Subcutaneous adipose tissue (tissue), 4 donors: ENCODE data around the gene SUGCT. TPM values are rescaled to one million over a fixed set of nuclear protein-coding genes. Genes with fewer than 3 reads are reported as not detected.

Experiments
- total RNA-seq, 4 donors: library from RNA; depleted of rRNA; stranded (reverse); fragments of >200 nt; gene quantifications; one replicate each; pipeline ENCODE4 v1.1.0, GENCODE V29; 2016
- TF ChIP-seq, protein P1 (sequence below): fragments of 450-650 bp; IDR thresholded peaks from one replicate; pipeline ENCODE4 v1.5.1; 2016; ENCODE audit warnings: low read depth, mild to moderate bottlenecking, control low read depth, antibody characterized with exemption, moderate library complexity

Gene SUGCT
- total RNA-seq, 4 donors from 2014 or later: 1.1 to 3.1 (median 1.8) TPM

DNA sequence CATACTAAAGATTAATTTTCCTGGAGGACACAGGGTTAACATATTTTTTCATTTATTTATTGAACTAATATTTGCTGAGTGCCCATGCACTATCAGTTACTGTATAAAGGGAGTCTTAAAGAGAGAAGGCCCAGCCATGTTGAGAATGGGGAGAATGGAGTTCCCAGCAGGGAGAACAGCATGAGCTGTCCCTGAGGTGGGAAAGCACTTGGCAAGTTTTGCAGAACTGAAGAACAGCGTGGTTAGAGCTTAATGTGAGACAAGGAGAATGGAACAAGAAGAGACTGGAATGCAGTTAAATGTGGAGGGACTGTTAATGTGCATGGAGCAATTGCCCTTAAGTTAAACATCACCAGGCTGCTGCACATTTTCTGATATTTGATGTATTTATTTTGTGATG lies 435.4 kb downstream of the SUGCT start:
- TF ChIP-seq, protein P1, sequence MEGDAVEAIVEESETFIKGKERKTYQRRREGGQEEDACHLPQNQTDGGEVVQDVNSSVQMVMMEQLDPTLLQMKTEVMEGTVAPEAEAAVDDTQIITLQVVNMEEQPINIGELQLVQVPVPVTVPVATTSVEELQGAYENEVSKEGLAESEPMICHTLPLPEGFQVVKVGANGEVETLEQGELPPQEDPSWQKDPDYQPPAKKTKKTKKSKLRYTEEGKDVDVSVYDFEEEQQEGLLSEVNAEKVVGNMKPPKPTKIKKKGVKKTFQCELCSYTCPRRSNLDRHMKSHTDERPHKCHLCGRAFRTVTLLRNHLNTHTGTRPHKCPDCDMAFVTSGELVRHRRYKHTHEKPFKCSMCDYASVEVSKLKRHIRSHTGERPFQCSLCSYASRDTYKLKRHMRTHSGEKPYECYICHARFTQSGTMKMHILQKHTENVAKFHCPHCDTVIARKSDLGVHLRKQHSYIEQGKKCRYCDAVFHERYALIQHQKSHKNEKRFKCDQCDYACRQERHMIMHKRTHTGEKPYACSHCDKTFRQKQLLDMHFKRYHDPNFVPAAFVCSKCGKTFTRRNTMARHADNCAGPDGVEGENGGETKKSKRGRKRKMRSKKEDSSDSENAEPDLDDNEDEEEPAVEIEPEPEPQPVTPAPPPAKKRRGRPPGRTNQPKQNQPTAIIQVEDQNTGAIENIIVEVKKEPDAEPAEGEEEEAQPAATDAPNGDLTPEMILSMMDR: no peak

DNA sequence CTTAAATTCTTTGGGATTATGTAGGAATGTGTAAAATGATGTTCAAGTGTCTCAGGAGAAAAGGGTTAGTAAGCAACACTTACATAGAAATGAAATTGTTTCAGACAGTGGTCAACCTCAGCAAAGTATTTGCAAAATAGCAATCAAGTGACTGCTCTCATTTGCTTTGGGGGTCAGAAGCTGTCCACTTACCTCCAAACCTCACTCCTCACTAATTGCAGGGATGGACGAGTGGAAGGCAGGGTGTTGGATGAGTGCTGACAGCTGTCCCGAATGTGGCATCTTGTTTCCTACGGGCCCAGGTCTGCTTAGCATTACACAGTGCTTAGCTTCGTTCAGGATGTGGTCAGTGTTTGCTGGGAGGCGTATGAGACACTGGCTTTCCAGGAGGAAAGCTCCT lies 437.0 kb downstream of the SUGCT start:
- TF ChIP-seq, protein P1: no peak

DNA sequence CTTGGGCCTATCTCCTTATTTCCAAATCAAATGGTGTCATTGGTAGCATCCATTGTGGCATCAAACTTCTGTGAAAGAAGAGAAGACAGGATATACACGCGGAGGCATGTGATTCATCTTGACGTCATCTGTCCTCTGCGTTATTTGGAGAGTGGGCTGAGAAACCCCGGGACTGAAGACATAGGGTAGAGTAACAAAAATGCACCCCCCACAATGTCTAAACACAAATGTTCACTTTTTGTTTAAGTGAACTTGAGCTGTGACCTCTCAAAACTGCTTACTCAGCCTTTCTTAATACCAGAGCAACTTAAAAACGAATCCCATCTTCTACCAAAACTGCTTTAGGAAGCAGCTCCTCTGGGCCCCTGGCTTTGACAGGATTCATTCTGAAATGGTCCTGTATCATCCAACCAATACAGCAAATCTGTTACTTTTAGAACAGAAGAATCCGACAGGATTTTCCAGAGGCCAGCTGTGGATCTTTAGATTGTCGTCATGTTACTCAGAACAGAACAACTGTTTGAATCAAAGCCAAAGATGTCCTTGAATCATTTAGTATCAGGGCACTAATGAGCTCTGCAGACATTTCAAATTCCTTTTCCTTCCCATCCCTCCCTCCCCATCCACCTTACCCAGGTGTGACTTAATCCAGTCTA lies 438.1 kb downstream of the SUGCT start:
- TF ChIP-seq, protein P1: no peak

DNA sequence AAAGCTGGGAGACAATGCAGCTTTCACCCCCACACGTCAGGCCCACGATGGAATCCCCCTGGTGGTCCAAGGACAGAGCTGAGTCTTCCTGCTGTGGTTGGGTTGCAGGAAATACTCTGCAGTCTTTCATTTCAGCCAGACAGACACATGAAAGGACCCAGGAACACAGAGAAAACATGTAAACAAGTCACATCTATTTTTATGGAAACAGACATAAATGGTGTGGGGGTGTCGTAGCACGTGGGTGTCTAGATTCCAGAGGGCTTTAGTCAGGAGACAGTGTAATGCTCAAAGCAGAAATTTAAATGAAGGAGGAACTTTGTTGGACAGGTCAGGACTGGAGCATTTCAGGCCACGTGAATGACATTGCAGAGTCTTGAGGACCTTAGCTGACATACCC lies 444.6 kb downstream of the SUGCT start:
- TF ChIP-seq, protein P1: no peak

- TF ChIP-seq, protein P1: no peak
Measured at GRCh38 chr7:40580776-40581175, 446.0 kb downstream of the SUGCT start.

DNA sequence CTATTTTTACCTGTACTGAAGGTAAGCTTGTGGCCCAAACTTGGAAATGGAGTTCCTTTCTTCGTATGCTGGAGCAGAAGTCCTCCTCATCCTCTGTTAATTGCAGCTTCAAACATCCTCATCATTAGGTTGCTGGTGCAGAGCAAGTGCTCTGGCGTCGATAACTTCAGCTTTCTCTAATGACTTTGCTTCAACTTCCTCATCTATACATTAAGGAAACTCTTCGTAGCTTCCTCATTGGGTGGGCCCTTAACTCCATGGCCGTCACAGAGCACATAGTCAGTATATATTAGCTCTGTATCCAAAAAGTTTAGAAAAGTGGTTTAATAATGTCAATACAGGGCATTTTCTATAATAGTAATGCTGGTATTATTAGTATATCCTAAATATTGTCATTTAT lies 447.7 kb downstream of the SUGCT start:
- TF ChIP-seq, protein P1: no peak

GRCh38 chr7:40583667-40584444 lies 449.1 kb downstream of the SUGCT start:
- TF ChIP-seq, protein P1: no peak
